Mucosa of stomach (tissue), 1 donor: ENCODE results near the gene PITX1.

Experiments used
- H3K27me3 ChIP-seq: one replicate; pipeline ENCODE4 v1.7.0; 2013; ENCODE audit warnings: mild to moderate bottlenecking, low read length; ENCODE audit not compliant: control insufficient read depth, insufficient read depth
- H3K36me3 ChIP-seq: one replicate; pipeline ENCODE4 v1.7.0; 2013; ENCODE audit warnings: low read length; ENCODE audit not compliant: control insufficient read depth, insufficient read depth
- H3K4me1 ChIP-seq: one replicate; pipeline ENCODE4 v1.7.0; 2013; ENCODE audit warnings: mild to moderate bottlenecking, low read length; ENCODE audit not compliant: control insufficient read depth, insufficient read depth
- H3K4me3 ChIP-seq: one replicate; pipeline ENCODE4 v1.7.0; 2013; ENCODE audit warnings: low read length
- H3K9ac ChIP-seq: one replicate; pipeline ENCODE4 v1.7.0; 2013; ENCODE audit warnings: mild to moderate bottlenecking, low read length, moderate library complexity
- H3K9me3 ChIP-seq: one replicate; pipeline ENCODE4 v1.7.0; 2013; ENCODE audit warnings: mild to moderate bottlenecking, low read length, moderate library complexity; ENCODE audit not compliant: control insufficient read depth
- donor health status: Pancreatic carcinoma.

PITX1 gene

DNA sequence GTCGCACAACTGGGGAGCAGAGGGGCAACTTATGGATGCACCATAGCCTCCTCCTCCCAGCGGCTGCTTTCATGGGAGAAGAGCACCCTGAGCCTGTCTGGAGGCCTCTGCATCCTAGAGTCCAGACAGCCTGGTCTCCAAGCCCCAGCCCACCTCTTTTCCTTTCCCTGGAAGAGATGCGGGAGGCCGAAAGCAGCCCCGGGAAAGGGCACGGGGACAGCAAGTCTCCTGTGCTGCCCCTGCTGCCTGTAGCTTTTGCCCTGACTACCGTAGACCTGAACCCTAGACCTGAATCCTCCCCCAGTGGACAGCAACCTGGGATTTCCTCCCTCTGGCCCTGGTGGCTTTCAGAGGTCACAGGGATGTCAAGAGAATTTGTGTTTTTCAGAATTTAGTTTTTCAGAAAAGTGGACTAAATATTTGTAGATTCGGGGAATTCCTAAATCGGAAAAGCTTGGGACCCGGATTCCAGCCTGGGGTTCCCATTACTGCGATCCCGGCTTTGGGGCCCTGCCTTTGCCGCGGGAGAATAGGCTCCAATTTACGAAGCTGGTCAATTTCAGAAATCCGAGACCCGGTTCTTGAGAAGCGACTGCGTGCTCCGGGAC is 4.3 kb upstream of the PITX1 start:
- Histone ChIP-seq H3K4me3 (no peak overlapping the region), H3K9me3 (no peaks in the 10 kb centered on the region), H3K27me3 (peaks cover 81% of the 10 kb centered on the region), H3K36me3 (no peaks in the 10 kb centered on the region), H3K4me1 (peaks cover 33% of the 10 kb centered on the region), H3K9ac (peak overlapping the region; percentile 54)

DNA sequence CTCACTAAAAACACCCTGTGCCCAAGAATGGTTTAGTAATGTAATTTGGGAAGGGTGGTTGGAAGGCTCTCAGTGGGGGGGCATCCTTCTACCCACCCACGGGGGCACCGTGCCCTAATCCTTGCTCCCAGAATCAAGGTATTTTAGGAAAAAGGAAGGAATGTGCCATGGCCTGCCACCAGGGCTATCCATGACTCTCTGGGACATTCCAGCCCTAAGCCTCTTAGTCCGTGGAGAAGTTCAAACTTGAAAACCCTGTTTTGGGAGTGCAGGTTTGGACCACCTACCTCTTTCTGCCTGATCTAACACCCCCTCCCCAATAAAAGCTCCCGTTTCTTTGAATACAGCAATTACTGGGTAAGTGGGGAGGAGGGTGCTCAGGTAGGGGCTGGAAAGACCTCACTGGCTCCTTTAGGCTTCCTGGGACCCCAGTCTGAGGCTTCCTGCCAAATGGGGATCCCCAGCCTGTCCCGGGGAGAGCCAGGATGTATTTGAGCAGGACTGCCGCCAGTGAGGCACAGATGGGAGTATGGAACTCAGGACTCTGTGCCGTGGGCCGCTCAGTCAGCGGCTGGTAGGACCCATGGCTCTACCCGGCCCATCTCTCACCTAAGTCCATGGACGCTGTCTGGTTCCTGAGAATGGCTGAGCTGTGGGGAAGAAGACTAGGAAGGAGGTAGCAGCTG is 3.6 kb upstream of the PITX1 start:
- H3K27me3 ChIP-seq = peaks cover 75% of the 10 kb centered on the region
- H3K36me3 ChIP-seq = no peaks in the 10 kb centered on the region
- H3K4me1 ChIP-seq = peaks cover 33% of the 10 kb centered on the region
- H3K9me3 ChIP-seq = no peaks in the 10 kb centered on the region
- no peak overlapping the region for H3K4me3 ChIP-seq
- H3K9ac ChIP-seq = peak overlapping the region; percentile 54

DNA sequence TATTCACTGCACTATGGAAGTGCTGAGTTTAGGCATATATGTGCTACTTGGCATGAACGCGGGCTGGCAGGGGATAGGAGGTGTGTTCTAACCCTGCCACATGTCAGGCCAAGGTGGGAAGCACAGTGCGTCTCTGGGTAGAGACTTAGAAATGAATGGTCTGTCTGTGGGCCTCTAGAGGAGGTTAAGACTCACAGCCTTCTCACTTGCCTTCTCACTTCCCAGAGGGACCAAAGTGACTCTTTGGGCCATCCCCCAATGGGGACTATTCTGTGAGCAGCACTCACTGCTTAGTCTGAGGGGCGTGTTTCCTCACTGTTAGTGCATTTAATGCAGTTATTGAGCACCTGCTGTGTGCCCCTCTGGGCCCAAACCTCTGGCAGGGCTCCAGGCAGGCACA is 2.4 kb upstream of the PITX1 start:
- Histone ChIP-seq H3K9ac (no peak overlapping the region), H3K36me3 (no peaks in the 10 kb centered on the region), H3K9me3 (no peaks in the 10 kb centered on the region), H3K4me1 (peaks cover 37% of the 10 kb centered on the region), H3K27me3 (peaks cover 69% of the 10 kb centered on the region), H3K4me3 (no peak overlapping the region)

DNA sequence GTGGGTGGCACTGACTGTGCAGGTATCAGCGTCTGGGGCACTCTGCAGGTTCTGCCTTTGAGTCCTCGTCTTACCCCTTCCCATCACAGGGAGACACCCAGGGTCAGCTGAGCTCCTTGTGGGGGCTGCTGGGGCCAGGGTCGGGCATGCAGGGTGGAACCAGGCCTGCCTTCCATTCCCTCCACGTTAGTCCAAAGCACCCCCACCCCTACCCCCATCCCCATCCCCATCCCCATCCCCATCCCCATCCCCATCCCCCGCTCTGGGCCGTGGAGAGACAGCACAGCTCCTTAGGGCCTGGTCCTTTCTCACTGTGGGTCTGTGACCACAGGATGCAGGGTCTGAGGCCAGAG is 1.6 kb upstream of the PITX1 start:
- Histone ChIP-seq H3K36me3 (no peaks in the 10 kb centered on the region), H3K9ac (no peak overlapping the region), H3K27me3 (peaks cover 69% of the 10 kb centered on the region), H3K4me1 (peaks cover 37% of the 10 kb centered on the region), H3K9me3 (no peaks in the 10 kb centered on the region), H3K4me3 (no peak overlapping the region)

DNA sequence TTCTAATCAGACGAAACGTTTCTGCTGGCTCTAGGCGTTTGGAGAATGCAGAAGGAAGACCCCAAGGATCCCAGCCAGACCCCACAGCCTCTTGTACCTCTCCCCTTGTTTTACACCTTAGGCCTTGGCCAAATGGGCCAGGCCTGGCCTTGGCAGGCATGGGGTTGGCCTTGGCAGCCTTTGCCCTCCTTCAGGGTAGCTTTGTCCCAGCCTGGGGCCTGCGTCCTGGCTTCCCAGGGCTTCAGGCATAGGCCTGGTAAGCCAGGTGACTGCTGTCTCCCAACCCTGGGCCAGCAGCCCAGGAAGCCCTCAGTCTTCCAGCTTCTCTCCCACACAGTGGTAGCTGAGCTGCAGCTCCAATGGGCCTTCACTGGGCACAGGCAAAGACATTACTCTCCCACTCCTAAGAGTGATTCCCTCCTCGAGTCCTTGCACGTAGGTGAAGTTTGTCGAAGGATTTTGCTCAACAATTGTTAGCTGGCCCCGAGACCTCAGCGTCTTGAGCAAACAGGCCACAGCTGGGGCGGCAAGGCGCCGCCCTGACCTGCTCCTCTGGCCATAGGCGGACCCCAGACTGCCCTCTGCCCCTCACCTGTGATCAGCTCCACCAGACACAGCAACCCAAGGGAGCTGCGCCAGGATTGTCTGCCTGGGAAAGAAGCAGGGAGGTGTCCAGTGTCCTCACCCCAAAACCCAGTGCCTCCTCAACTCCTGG is 1.1 kb upstream of the PITX1 start:
- Histone ChIP-seq H3K9me3 (no peaks in the 10 kb centered on the region), H3K4me1 (peaks cover 31% of the 10 kb centered on the region), H3K27me3 (peaks cover 69% of the 10 kb centered on the region), H3K4me3 (no peak overlapping the region), H3K9ac (peak overlapping the region; percentile 45), H3K36me3 (no peaks in the 10 kb centered on the region)

DNA sequence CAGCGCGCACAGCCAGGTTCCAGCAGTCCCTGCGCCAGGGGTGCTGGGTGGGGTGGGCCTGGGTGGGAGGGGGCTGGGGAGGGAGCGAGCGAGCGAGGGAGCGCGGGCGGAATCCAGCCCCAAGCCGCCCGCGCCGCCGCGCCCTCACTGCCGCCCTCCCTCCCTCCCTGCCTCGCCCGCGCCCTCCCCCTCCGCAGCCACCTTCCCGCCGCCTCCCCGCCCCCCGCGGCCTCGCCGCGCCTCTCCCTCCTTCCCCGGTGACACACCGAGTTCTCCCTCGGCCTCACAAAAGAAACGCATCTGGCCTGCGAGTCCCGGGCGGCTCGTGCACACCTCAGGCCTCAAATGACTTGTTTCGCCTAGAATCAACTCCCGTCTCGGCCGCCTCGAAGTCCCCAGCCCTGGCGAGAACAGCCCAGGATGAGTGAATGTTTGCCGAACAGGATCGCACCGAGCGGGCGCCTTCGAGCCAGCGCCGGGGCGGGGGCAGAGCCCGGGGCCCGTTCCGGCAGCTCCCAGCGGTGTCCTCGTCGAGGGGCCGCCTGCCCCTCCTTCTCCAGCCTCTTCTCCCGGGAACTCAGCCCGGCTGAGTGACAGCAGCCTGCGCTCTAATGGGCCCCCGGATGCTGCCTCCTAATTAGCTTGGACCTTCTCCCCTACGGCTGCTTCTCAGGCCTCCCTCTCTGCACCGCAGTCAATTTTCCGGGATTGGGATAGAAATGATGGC is 371 bp upstream of the PITX1 start:
- H3K36me3 ChIP-seq = no peaks in the 10 kb centered on the region
- H3K9ac ChIP-seq = peak overlapping the region; percentile 61
- no peak overlapping the region for H3K4me3 ChIP-seq
- H3K9me3 ChIP-seq = no peaks in the 10 kb centered on the region
- H3K4me1 ChIP-seq = peaks cover 25% of the 10 kb centered on the region
- H3K27me3 ChIP-seq = peaks cover 69% of the 10 kb centered on the region

DNA sequence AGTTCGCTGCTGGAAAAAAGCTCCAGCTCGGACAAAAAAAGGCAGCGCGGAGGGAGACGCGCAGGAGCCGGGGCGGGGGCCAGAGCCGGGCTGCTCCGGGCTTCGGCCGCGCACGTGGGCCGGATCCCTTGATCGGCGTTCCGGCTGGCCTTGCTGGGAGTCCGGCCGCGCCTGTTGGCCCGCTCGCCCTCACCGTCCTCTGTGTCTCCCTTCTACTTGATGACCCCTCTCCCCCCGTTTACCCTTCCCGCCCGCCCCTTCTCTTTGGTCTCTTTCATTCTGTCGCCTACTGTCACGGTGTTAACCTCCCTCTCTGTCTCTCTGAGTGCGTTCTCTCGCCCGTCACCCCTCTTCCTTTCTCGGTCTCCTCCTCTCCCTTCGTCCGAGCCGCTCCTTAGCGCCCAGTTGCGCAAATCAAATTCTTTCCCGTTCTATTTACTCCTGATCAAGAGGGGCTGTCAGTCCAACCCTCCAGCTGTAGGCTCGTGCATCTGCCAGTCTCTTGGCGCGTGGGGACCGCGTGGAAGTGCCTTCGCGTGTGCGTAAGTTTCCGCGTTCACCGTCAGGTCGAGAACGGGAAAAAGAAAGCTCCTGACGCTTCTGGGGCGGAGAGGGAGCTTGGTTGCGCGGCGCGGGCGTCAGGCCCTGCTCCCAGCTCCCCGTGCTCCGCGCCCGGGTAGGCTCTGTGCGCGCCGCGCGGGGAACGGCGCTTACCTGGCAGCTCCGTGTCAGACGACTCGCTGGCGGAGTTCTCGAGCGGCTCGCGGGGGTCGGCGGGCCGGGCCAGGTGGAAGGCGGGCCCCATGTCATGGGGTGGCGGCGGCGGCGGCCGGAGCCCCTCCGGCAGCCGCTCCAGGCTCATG is 798 bp downstream of the PITX1 start:
- Histone ChIP-seq H3K36me3 (no peaks in the 10 kb centered on the region), H3K4me1 (peaks cover 15% of the 10 kb centered on the region), H3K9ac (peak overlapping the region; percentile 61), H3K9me3 (no peaks in the 10 kb centered on the region), H3K4me3 (peak overlapping the region; percentile 39), H3K27me3 (peaks cover 64% of the 10 kb centered on the region)

DNA sequence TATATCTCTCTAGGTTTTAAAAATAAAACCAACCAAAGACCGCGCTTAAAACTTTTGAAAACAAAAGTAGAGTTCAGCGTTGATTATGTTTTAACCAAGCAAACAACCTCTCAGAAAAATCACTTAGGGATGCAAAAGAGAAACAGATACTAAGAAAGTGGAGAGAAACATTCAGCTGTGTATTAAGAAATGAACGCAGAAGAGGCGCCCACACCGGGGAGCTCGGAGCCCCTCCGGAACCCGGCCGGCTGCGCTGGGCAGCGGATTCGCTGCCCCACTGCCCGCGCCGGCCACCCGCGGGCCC is 1.4 kb downstream of the PITX1 start:
- Histone ChIP-seq H3K9ac (peak overlapping the region; percentile 61), H3K4me3 (peak overlapping the region; percentile 36), H3K4me1 (peaks cover 15% of the 10 kb centered on the region), H3K9me3 (no peaks in the 10 kb centered on the region), H3K36me3 (no peaks in the 10 kb centered on the region), H3K27me3 (peaks cover 58% of the 10 kb centered on the region)

DNA sequence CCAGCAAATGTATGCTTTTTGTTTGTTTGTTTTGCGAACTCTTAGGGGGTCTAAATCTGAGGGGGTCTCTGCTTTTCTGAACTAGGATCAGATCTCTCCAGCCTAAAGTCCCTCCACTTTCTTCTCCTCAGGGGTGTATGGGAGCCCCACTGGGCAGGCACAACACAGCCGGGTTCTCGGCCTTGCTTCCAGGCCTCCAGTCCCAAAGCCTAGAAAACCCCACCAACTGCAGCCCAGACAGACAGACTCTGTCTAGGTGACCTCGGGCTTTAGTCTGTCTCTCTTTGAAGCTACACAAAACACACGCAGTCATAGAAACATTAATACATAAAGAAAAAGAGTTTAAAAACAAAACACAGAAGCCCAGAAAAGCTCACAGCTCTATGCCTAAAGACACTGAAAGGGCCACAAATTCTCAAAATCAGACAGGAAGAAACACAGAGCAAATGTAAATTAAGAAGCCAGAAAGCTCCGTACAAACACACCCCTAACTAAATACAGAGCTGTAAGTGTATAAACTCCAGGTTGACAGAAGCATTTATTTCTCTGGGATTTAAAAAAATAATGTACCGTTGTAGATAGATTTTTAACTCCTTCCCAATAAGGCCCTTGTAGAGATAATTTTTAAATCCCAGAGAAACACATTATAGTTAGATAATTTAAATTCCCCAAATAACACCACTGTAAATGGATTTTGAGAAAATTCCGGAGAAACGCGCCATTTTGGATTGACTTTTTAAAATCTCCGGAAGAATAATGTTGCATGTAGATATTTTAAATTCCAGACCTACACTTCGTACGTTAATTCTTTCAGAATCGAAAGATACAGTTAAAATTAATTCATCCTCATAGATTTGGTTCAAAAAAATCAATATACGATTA is 2.0 kb downstream of the PITX1 start:
- peaks cover 15% of the 10 kb centered on the region for H3K4me1 ChIP-seq
- peaks cover 52% of the 10 kb centered on the region for H3K27me3 ChIP-seq
- H3K36me3 ChIP-seq = no peaks in the 10 kb centered on the region
- H3K4me3 ChIP-seq = peak overlapping the region; percentile 36
- peak overlapping the region; percentile 77 for H3K9ac ChIP-seq
- H3K9me3 ChIP-seq = no peaks in the 10 kb centered on the region

DNA sequence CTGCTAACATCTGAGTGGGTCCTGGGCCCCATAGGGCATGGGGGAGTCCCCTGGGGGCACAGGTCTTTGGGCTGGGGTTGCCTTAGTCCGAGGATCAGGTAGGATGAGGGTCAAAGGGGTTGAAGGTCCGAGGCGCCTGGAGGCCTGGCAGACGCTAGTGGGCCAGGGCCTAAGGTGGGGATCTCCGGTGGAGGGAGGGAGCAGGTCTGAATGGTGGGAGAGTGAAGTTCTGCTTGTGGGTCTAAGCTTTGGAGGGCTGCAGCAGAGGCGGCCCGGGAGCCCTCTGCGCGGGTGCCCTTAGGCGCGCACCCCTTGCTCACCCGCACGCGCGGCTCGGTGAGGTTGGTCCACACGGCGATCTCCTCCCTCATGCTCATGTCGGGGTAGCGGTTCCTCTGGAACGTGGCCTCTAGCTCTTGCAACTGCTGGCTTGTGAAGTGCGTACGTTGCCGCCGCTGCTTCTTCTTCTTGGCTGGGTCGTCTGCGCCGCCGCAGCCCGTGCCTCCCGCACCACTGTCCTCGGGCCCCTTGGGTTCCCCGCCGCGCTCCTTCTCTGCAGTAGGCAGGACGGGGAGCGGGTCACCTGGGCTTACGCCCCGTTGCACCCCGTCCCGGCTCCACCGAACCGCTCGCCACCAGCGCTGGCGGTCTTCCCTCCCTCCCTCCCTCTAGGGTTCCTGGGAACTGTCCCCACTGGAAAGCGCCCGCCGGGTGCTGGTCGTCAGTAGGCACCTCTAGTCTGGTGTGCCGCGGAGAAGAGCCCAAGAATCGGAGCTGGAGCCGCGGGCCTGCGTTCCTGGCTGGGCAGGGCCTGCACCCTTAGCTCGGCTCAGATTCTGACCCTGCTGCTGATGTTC is 2.8 kb downstream of the PITX1 start:
- Histone ChIP-seq H3K9ac (peak overlapping the region; percentile 77), H3K27me3 (peaks cover 44% of the 10 kb centered on the region), H3K36me3 (no peaks in the 10 kb centered on the region), H3K4me1 (peaks cover 15% of the 10 kb centered on the region), H3K4me3 (peak overlapping the region; percentile 25), H3K9me3 (no peaks in the 10 kb centered on the region)
